GM19438 (cell line): ENCODE measurements around the gene DOCK1.
"Not testable (repeated sequence)": the region's sequence is repeated elsewhere in the genome, so short reads cannot be mapped to it uniquely, and the experiment has no call there.

Source experiments
- ATAC-seq: cut with Tn5 transposase; IDR thresholded peaks from one replicate; pipeline ENCODE4 v1.9.1; 2021; ENCODE audit warnings: low read depth; ENCODE audit not compliant: unreplicated experiment

The DOCK1 gene

DNA sequence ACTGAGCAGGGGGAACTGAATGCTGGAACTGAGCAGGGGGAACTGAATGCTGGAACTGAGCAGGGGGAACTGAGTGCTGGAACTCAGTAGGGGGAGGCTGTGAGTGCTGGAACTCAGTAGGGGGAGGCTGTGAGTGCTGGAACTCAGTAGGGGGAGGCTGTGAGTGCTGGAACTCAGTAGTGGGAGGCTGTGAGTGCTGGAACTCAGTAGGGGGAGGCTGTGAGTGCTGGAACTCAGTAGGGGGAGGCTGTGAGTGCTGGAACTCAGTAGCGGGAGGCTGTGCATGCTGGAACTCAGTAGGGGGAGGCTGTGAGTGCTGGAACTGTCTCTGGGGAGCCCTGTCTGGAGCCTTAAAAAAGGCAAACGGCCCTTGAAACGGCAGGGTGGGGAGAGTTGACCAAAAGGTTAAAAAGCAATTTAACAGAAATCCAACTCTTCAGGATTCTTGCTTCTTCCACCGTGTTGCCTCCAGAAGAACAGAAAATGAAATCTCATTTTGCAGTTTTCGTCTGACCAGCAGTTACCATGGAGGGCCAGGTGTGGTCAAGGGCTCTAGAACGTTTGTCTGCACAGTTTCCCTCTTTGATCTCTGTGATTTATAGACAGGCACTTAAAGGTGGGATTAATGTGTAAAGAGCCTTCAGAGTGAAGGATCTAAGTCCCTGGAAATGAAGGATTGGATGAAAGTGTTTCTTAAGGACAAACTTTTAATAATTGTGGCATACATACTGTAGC, 19.1 kb downstream of the DOCK1 start:
- ATAC-seq, result no peak

DNA sequence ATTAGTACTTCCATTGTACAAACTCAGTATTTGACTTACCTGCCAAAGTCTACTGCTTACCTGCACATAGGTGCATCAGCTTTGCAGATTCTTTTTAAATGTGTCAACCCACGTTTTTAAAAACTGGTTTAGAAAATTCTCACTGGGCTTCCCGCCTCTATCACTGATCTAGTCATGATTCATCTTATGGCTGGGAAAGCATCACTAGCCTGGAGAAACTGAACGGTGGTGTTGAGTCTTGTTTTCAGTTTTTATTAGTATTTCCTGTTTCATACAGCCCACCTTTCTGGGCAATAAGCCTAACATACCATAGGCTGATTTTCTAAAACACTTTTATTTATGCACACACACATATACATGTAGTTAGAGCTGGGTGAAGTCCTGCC, 19.7 kb downstream of the DOCK1 start:
- ATAC-seq, result no peak

DNA sequence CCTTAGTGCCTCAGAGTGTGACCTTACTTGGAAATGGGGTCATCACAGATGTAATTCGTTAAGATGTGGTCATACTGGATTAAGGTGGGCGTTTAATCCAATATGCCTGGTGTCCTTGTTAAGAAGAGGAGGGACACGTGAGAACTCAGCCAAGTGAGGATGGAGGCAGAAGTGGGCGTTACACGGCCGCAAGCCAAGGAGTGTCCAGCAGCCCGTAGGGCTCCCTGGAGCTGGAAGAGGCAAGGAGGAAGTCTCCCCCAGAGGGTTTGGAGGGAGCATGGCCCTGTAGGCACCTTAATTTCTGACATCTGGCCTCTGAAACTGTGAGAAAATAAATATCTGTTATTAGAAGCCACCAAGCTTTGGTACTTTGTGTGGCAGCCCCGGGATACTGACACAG, 21.3 kb downstream of the DOCK1 start:
- no peak for ATAC-seq

DNA sequence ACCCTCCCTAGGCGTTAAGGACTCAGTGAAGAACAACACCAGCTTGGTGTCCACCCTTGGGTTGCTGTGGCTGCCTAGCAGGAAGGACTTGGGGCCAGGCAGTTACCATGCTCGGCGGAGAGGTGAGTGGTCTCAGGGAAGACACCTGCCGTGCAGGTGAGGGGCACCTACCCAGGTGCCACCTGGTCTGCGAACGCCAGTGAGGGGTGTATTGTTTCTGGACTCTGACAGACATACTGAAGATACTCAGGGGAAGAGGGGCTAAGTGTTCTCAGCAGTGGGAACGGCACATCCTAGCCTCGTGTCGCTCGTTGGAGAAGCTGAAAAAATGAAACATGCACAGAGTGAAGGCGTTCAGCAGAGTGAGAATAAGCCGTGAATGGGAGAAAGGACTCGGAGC, 22.6 kb downstream of the DOCK1 start:
- ATAC-seq, result no peak

DNA sequence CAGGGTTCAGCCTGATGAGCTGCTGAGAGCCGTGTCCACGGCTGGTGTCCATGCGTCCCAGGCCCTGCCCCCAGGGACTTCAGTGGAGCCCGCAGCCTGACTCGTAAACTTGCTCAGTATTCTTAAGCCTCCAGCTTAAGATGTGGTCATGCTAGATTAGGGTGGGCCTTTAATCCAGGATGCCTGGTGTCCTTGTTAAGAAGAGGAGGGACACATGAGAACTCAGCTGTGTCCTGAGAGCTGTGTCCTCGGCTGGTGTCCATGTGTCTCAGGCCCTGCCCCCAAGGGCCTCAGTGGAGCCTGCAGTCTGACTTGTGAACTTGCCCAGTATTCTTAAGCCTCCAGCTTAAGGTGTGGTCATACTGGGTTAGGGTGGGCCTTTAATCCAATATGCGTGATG, 23.0 kb downstream of the DOCK1 start:
- no peak for ATAC-seq

DNA sequence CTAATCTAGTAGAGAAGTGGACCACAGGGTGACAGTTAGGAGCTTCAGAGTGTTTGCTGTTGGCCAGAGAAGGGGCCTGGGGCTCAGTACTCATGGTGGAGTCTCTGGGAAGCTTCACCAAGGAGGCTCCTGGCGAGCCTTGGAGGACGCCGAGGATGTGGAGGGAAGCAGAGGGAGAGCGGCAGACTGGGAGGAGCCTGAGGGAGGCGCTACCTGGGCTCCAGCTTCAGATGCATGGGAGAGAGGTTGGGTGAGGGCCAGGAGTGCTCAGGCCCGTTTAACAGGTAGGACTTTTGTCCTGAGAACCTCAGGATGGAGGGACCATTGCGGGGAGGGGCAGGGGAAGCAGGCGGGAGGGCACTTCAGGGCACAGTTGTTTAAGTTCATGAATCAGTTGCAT, 24.2 kb downstream of the DOCK1 start:
- ATAC-seq, result no peak

DNA sequence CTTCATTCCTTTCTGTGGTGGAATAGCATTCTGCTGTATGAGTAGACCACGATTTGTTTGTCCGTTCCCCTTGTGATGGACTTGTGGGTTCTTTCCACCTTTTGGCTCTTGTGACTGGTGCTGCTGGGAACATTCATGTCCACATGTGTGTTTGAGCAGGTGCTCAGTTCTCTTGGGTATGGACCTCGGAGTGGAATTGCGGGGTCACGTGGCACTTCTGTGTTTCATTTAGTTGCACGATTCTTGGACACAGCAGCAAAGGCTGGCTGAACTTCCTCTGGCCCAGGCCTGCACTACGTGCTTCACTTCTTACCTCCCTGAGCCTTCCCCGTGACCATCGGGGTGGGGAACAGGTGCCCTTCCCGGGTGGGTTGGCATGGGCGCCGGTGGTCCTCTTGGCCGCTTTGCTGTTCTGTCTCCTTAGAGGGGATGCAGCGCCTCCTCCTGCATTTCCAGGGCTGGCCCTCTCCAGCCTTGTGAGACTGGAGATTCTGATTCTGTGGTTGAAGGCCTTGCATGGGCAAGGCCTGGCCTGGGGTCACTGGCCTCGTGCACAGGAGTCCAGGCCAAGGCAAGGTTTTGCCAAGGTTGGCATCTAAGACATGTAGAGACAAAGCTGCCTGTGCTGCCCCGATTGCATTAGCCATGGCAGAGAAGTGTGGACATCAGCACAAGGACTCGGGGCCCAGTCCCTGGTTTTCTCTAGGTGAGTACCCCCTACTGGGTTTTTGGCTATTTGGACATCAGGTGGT, 25.1 kb downstream of the DOCK1 start:
- ATAC-seq, result no peak

DNA sequence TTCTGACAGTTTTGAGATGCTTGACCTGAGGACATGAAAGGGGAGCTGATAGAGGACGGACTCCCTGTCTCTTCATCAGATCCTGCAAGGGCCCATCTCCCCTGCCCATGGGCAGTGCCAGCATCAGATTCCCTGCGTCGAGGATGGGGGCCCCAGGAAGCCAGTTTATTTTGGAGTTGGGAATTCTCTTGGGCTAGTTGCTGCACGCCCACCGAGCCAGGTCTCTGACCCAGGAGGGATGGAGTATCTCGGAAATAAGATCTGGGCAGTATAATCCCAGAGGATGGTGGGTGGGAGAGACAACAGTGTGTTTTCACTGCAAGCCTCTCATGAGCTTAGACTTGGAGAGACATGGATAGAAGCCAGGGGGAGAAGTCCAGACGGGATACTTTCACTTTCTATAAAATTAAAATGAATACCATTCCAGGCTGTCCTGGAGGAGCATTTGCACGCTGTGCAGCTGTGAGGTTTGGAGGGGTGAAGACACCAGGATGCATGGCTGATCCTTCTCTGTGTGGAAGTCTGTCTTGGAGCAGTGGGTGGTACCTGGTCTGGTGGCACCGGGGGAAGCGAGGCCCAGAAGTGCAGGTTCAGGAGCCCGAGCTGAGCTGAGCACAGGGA, 25.8 kb downstream of the DOCK1 start:
- no peak for ATAC-seq

DNA sequence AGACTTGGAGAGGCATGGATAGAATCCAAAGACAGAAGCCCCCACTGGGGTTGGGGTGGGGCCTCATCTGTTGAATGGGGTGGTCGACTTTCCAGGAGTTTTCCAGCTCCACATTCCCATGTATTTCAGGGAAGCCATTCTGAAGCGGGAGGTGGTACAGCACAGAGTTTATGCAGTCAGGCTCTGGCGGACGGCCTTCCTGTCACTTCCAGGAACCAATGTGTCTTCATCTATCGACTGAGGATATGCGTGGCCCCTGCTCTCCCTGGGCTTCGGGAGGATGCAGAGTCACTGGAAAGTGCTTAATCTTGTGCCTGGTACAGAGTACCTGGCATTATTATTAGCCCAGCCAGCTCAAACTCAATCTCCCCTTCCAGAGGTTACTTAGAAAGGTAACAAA, 26.3 kb downstream of the DOCK1 start:
- ATAC-seq, result no peak

DNA sequence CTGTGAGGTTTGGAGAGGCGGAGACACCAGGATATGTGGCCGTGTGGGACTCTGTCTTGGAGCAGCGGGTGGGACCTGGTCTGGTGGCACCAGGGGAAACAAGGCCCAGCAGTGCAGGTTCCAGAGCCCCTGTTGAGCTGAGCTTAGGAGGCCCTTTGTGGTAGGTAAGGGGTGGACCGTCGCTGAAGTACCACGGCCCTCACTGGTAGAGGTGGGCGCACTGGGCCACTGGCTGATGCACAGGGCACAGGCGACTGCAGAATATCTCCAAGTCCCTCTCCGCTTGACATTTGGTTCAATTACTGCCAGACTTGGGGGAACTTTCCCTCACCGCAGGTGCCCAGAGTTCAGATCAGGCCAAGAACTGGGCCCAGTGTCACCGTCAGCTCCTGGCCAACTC, 27.3 kb downstream of the DOCK1 start:
- no peak for ATAC-seq

DNA sequence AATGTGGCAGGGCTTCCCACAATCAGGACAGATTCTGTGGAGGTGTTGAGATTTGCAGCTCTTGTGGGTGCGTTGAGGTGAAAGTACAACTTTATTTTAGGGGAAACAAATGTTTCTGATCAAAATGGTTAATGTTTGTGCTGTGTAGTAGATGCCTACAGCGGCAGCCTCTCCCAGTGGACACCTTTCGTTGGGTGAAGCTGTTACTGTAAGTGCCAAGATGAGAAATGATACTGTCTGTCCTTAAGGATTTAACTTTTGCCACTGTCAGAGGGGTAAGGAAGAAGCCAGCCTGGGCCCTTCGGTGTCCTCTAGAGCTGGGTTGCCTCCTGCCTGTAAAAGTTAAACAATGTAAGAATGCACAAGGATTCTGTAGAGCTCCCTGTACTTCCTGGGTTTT, 27.9 kb downstream of the DOCK1 start:
- no peak for ATAC-seq

DNA sequence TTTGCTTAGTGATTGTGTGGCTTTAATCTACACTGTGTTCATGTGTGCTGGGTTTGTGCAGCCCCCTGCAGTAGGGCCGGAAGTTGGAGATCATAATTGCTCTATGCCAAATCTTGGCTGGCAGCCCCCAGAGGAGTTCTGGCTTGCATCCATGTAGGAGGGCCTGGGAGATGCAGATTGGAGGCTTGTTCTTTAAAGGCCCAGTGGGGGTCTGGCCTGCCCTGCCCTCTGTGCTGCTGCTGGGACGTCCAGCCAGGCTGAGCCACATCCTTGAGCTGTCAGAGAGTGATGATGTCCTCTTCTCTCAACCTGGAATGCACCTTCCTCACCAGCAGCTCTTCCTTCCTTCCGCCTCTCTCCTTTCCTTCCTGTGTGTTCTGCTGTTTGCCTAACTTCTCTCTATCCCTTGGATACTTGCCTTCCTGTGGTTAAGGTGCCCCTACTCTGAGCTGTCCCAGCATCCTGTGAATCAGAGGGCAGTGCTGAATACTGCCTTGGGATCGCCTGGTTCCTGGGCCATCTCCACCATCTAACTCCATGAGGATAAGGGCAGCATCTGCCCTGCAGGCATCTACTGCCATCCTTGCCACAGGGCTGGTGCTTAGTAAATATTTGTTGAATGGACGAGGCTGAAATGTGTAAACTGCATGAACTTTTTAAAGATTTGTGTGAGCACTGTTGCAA, 30.2 kb downstream of the DOCK1 start:
- no peak for ATAC-seq

DNA sequence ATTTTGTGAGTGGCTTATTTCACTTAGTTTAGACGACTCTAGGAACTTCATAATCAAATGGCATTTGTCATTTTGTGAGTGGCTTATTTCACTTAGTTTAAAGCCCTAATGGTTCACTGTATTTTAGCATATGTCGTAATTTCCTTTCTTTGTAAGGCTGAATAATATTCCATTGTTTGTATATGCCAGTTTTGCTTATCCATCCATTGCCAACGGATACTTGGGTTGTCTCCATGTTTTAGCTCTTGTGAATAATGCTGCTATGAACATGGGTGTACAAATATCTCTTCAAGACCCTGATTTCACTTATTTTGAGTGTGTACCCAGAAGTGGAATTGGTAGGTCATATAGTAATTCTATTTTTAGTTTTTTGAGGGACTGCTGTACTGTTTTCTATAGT, 31.8 kb downstream of the DOCK1 start:
- no peak for ATAC-seq

DNA sequence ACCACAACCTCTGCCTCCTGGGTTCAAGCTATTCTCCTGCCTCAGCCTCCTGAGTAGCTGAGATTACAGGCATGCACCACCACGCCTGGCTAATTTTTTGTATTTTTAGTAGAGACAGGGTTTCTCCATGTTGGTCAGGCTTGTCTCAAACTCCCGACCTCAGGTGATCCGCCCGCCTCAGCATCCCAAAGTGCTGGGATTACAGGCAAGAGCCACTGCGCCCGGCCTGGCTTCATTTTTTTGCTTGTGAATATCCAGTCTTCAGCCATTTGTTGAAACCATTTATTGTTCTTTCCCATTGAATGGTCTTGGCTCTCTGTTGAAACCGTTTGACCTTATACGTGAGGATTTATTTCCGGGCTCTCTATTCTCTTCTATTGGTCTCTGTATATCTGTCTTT, 32.9 kb downstream of the DOCK1 start:
- ATAC-seq, result not testable (repeated sequence)

DNA sequence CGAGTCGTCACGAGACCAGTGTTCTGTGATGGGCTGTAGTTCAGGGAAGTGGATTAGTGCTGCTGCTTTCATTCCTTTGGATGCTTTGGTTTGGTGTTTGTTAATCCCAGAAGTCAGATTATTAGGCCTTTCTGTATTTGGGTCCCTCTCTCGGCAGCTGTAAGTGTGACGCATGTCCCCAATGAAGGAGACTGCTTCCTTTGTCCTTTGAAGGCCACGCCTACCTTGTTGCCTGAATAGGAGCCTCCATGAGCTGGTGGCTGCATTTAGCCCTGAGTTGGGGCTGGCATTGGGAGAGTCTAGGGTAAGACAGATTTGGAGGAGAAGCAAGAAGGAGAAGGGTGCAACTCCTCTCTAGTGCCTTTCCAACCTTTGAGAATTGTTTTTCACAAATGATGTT, 34.5 kb downstream of the DOCK1 start:
- ATAC-seq, result no peak

DNA sequence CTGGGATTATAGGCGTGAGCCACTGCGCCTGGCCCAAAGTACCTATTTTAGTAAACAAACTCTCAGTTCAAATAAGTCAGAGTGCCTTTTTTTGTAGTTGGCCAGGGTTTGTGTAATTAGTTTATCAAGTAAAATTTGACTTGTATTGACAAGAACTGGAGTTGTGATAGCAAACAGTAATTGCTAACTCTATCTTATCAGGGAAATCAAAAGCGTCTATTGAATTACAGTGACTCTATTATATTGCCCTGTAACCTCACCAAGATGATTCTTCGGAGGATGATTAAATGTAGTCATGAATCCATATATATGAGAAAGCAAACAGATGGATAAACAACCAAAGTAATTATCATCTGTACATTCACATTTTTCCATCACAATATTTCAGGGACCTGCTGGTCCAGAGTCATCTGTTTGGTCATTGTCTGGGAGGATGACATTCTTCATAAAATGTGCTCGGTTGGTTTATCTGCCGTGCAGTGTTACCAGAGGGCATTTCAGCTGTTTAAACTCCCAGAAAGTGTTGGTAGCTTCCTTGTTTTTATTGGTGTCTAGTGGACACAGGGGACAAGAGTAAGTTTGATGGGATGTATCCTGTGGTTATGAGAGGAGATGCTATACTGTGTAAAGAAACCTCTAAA, 35.6 kb downstream of the DOCK1 start:
- ATAC-seq, result no peak

DNA sequence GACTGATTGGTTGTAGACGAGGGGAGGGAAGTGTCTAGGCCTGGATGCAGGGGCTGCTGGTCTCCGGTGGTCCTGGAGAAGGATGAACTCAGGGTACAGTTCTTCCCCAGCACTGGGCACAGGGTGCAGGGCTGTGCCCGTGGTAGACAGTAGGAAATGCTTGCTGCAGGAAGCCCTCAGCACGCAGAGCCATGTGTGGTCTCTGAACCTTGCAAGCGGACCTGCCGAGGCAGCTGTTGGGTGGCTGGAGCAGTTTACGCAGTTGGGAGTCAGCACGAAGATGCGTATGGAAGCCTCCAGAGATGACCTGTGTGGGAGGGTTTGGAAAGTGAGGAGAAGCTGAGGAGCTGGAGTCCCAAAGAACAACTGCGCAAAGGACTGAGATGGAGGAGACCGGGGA, 39.0 kb downstream of the DOCK1 start:
- ATAC-seq, result no peak

DNA sequence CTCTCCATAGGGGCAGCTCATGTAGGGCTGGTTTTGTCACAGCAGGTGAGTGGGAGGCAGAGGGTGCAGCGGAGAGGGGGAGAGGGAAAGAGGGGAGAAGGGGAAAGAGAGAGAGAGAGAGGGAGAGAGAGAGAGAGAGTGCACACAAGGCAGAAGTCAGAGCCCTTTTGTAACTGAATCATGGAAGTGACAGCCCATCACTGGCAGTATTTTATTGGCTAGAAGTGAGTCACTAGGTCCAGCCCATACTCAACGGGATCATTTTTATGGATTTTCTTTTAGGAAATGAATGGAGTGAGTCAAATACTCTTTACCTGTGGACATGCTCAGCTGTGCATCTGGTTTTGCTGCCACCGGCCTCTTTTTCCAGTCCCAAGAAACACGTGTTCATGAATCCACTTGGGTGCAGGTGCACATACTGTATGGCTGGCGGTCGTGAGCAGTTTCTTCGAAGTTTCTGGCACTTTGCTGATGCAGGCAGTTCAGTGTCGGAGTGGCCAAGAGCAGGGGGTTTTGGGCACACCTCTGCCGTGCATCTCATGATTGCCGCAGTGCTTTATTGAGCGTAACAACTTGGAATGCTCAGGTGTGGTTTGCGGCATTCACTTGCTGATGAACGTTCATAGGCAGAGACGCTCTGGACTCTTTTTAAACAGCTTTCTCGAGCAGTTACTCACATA, 40.3 kb downstream of the DOCK1 start:
- no peak for ATAC-seq

DNA sequence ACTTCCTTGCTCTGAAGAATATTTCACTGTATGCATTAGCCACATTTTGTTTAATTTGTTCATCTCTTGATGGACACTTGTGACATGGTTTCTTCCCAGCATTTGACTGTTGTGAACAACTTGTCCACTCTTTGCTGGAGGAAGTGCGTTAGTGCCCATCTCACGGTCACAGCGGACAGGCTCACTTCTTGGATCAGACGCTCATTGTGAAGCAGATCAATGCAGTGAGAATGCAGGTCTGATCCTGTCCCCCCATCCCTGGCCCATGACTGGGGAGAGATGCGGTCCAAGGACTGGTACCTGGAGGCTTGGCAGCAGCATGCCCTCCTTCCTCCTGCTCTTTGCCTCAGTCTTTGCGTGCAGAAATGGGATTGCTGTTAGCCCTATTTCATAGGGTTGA, 41.5 kb downstream of the DOCK1 start:
- no peak for ATAC-seq
